GM21786 (cell line): ENCODE measurements around the gene LELP1.
"Not testable (repeated sequence)": the region's sequence is repeated elsewhere in the genome, so short reads cannot be mapped to it uniquely, and the experiment has no call there.

Experiments used
- ATAC-seq: cut with Tn5 transposase; IDR thresholded peaks from one replicate; pipeline ENCODE4 v1.9.1; 2021; ENCODE audit not compliant: unreplicated experiment

Gene LELP1

DNA sequence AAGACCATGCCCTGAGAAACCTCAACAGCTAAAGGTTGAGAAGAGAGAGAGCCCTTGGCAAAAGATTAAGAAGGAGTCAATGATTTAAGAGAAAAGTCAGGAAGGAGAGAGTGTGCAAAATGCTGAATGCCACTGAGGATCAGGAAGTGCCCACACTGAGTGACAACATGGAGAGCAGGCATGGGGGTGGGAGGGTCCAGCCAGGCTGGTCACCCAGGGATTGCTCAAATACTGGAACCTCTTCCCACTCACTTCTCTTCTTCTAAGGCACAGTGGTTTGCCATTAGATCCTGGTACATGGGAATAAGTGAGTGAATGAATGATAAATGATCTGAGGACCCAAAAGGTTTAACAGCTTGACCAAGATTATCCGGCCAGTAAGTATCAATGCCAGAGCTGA is 25.3 kb downstream of the LELP1 start:
- ATAC-seq = no peak

DNA sequence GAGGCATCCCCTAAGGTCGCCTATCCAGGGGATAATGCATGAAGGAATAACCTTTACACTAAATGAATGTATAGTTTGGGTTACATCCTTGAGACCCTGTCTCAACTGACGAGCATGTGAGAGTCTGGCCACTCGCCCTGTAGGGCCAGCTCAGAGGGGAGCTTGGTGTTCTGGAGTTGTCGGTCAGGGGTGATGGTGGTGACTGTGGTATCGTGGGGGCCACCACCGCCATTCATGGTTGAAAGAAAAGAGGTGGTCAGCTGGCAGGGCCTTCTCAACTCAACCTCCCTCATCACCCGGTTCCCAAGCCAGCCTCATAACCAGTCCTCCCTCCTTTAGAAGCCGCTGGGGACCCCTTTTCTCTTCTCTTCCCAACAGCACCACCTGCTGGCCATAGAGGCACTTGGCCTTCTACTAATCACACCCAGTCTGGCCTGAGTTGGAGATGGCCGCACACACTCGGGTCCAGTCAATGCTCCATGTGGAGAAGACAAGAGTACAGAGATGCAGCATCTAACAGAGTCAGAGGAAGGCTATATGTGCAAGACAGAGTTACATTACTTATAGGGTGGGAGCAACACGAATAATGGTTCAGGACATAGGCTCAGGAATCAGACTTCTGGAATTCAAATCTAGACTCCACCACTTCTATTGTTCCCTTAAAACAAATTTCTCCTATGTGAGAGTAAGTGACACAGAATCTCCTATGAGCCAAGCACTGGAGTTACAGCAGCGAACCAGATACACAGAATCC is 26.0 kb downstream of the LELP1 start:
- not testable (repeated sequence) for ATAC-seq

DNA sequence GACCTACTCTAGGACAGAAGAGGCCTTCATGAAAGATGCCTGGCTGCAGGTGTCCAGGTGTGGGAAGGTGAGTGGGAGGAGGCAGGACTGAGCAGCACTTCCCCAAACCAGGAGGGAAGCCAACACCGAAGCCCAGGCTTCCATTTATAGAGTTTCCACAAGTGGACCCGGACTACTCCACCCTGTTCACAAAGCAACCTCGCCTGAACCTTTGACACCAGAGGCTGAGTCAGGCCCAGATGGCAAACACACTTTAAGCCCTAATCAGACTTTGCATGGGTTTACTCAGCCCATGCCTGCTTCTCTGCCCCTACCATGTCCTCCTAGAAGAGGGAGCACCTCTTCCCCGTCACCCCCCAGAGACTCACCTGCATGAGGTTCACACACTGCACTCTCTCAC is 28.1 kb downstream of the LELP1 start:
- no peak for ATAC-seq

DNA sequence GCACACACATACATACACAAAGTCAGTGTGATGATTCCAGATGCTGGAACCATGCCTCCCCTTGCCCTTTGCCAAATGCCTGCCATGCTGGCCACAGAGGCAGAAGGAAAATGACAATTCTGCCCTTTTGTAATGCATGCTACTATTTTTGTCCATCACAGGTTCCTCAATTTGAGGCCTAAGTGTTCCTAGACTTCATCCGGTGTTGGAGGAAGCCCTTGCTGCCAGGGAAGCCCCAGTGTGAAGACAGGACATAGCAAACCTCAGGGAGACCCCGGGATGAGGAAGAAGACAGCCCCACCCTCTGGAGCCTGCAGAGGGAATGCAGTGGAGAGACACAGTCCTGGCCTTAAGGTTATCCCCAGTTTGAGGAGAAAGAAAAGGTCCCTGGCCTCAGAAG is 28.6 kb downstream of the LELP1 start:
- no peak for ATAC-seq

DNA sequence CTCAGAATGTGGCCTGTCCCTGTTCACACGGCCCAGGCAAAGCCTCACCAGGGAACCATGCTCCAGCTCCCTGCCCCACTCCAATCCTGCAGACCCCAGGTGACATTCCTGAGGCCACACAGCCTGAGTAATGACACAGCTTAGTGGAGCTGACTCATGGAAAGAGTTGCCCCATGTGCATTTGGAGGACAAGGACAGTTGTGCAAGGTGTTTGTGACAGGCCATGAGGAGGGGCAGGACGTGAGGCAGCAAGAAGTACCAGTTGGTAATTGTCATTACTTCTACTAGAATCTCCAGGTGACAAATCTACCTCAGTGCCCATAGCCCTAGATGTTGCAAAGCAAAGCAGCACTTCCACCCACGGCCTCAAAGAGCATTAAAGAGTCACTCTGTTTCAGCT is 29.3 kb downstream of the LELP1 start:
- no peak for ATAC-seq

DNA sequence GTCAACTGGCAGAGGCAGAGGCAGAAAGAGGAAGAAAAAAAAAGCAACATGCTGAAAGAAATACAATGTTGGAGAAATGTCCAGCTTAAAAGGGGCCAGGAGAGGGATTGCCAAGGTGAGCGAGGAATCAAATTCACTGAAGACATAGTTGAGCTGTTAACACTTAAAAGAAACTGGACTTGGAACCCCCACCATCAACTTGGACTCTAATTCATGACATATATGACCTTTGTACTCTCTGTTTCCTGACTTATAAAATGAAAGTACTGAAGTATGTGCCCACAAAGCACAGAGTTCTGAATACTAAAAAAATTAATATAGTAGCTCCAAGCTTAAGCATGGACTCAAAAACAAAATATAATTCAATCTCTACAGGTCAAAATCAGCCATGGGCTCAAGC is 30.2 kb downstream of the LELP1 start:
- no peak for ATAC-seq

DNA sequence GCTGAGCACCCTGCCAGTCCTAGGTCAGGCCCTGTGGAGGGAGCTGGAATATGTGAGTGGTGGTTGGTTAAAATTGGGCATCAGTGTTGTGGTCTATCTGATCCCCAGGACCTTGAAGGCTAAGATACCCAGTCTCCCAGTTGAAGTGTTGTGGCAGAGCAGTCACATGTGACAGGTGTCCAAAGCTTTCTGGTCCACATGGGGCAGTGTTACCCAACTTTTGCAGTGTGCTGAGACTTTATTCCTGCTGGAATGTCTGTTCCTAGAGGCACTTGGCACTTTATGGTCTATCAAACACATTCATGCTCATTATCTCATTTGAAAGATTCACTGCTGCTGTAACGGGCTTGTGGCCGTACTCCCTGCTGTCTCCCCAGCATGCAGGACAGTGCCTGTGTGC is 35.3 kb downstream of the LELP1 start:
- no peak for ATAC-seq

DNA sequence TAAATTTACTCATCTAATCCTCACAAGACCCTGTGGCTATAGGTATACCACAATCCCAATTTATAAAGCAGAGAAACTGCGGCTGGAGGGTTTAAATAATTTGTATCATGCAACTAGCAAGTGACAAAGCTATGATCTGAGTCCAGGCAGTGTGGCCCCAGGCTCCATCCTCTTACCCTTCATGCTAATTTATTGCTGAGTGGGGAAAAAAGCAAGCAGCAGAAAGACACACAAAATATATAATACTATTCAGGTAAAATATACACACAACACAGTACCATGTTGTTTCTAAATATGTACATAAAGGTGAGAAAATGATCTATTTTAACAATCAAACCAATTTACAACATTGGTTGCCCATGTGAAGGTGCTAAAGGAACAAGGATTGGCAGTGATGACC is 38.9 kb downstream of the LELP1 start:
- no peak for ATAC-seq

DNA sequence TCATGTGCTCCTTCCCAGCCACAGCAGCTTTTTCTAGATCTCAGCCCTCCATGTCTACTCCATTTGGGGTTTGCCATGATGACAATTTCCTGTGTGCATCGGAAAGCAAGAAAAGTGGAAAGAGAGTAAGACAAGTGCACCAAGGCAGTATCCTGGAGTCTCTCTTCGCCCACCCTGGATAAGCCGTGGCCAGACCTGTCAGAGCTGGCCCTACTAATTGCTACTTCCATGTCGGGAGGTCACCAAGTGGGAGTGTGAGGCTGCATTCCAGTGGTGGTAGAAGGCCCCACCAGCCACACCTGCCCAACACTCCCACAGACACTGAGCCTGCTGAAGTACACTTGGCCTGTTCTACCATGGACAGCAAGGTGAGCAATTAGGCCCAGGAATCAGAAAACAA is 42.2 kb downstream of the LELP1 start:
- ATAC-seq = no peak

DNA sequence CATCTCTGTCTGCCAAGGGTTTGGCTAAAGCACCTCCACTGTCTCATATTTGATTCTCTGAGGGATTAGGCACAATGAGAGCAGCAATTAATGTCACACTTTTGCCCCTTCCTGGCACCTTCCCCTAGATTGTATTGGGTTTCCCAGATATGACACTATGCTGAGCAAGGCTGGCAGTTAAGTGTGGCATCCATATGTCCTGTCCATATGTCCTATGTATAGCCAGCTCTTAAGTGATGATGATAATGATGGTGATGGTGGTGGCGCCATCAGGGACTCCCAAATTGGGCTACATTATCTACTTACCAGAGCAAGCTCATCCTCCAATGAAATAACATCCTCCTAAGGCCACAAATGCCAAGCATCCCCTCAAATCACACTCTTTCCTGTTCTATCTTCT is 42.8 kb downstream of the LELP1 start:
- ATAC-seq = no peak

DNA sequence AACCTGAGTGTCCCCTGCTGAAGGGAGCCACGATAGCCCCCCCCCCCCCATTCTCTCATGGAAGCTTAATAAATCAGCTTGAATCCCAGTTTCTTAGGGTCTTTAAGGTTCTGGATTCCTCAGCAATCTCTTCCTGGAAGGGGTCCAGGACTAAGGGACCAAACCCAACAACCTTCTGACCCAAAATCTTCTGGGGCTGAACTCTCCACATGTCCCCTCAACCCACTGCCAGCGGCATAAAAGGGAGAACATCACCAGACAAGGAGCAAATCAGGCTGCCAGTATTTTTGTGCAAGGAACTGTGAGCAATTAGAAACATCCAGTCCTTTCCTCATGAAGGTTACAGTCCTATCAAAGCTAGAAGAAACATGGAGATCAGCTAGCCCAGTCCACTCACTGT is 43.6 kb downstream of the LELP1 start:
- ATAC-seq = no peak

DNA sequence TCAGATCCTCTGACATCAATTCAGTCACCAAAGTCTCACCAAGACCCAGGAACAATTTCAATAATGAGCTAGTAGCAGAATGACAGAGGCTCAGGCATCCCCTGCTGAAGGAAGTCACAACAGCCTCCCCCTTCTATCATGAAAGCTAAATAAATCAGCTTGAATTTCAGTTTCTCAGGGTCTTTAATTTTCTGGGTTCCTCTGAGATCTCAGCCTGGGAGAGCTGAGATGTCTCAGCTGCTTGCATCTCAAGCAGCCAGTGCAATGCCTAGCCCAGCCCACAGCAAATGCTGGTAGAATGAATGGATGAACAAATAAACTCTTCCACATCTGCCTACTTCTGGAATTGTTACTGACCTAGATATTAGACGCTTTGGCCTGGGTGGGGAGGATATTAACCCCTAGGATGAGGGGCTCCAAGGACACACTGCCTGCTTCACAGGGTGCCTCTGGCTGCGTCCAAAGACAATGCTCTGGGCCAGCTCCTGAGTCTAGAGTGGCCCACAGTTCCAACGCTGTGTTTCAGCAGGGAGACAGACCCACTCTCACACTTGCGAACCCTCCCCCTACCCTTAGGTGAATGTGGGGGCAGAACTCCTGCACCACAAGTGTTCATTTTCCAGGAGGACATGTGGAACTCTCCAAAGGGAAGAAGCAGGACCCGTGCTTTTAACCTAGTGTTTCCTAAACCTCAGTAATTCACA is 45.1 kb downstream of the LELP1 start:
- ATAC-seq = no peak

DNA sequence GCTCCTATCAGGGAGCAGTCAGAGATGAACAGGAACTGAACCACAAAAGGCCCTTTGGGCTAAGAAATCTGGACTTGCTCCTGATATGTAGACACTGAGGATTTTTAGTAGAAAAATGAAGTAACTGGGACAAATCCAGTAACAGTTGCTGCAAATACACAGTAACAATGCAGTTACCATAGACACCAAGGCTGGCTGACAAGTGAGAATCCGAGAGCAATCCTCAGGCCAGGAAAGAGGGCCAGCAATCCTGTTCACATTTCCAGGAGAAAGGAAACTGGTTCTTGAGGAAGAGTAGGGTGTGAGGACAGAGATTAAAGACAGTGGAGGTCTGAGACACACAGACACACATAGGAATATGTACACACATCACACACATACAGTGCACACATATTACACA is 46.9 kb downstream of the LELP1 start:
- no peak for ATAC-seq

DNA sequence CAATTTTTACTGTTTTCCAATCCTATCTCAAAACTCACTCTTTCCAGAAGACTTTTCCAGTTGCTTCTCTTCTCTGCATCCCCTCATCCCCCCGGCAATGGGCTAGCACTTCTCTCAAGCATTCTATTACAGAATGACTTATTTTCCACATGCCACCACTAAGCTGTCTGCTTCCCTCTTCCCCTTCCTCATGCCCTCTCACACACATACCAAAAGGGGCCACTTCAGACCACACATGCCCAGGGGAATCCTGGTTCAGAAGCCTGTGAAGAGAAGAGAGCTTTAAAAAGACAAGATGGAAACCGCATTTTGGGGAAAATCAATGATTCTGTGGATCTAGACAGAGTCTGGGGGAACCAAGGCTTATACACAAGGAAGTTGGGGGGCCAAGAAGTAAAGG is 47.9 kb downstream of the LELP1 start:
- no peak for ATAC-seq

DNA sequence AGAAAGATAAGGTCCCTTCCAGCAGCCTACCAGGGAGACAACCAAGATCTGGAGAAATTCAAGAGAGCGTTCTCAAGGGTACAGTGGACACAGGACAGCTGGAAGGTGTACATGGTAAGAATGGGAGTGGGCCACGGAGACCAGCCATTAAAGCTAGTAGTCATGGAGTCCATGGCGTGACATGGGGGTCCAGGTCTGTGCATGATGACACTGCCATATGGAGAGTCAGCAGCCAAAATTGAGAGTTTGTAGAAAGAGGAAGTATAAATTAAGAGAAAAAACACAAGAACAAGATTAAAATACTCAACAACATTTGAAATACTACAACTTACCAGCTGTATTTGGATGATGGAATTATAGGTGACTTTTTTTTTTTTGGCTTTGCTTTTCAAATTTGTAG is 48.3 kb downstream of the LELP1 start:
- no peak for ATAC-seq

DNA sequence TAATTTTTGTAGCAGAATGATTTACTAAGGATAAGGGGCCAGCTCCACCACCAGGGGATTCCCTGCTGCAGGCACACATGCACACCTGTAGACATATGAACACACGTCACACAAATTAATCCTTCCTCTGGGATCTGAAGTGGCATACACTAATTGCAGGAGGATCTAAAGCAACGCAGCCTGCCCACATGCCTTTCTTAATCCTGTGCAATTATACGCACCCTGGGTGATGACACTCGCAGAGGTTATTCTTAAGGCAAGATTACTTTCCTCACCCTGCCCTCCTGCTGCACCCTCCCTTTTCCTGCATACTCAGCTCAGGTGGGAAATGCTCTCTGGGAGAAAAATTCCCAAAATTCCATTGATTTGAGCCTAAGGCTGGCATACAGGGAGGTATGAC is 48.8 kb downstream of the LELP1 start:
- no peak for ATAC-seq

DNA sequence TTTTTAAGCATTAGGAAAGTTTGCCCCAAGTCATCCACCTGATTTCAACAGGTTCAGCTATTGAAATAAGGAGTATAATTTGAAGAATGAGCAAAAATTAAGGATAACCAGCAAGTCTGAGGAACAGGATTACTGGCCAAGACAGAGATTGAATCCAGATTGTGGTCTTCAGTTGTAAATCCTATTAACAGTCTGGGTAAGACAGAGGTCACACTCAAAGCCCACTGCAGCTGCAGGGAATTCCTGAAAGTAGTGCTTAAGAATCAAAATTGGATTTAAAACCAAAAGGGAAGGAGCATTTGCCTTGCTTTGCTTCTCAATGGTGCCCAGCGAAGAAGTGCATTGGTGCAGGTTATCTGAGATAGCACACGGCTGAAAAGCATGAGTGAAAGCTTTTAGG is 49.8 kb downstream of the LELP1 start:
- ATAC-seq = no peak

DNA sequence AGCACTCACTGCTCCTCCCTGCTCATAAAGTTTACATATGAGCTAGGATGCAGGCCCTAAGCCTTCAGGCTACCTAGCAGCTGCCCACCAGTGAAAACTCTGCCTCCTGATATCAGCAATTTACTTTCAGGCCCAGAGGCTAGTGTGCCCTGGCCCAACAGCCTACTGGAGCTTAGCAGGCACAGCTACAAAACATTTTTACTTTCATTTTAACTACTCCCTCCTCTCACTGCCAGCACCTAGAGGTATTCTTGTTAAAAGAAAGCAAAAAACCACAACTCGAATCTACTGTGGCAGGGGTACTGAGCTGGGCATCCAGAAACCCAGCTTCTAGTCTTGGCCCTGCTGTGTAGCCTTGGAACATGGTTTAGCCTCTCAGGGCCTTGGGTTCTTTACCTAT is 50.5 kb downstream of the LELP1 start:
- ATAC-seq = peak; percentile 85
